SU-DHL-6 (cell line): ENCODE data around the gene PARVB.

Experiments
- H2AFZ ChIP-seq: fragments of 200-600 bp; sonication (generic); 2 replicates; pipeline ENCODE4 v1.6.1; 2014; ENCODE audit warnings: low read depth, mild to moderate bottlenecking, moderate library complexity, mixed read lengths, antibody characterized with exemption, low read length; ENCODE audit not compliant: severe bottlenecking
- H3F3A ChIP-seq: fragments of 200-600 bp; shearing (Covaris generic); 2 replicates; pipeline ENCODE4 v1.6.0; 2016; ENCODE audit warnings: antibody characterized with exemption, mild to moderate bottlenecking; ENCODE audit not compliant: insufficient read depth
- H3K27ac ChIP-seq: fragments of 200-600 bp; sonication (generic); 2 replicates; pipeline ENCODE4 v1.5.1; 2016; ENCODE audit warnings: low read depth, mild to moderate bottlenecking, low read length, moderate library complexity, mixed read lengths
- H3K27me3 ChIP-seq: fragments of 200-600 bp; sonication (generic), shearing (Covaris generic); 2 replicates; pipeline ENCODE4 v1.6.0; 2014; ENCODE audit warnings: mild to moderate bottlenecking, low read length
- H3K36me3 ChIP-seq: fragments of 200-600 bp; sonication (generic); 2 replicates; pipeline ENCODE4 v1.6.1; 2014; ENCODE audit warnings: mild to moderate bottlenecking, low read length, mixed read lengths
- H3K4me2 ChIP-seq: fragments of 300-600, 200-600 bp; shearing (Covaris generic), sonication (generic); 2 replicates; pipeline ENCODE4 v1.6.0; 2014; ENCODE audit warnings: low read length, low read depth, mild to moderate bottlenecking; ENCODE audit not compliant: poor library complexity, severe bottlenecking
- H3K4me3 ChIP-seq: fragments of 200-600 bp; sonication (generic); 2 replicates; pipeline ENCODE4 v1.5.1; 2014; ENCODE audit warnings: antibody characterized with exemption, low read length, mild to moderate bottlenecking, mixed read lengths; ENCODE audit not compliant: insufficient read depth, poor library complexity, severe bottlenecking
- H3K79me2 ChIP-seq: fragments of 200-600 bp; sonication (generic); 2 replicates; pipeline ENCODE4 v1.6.1; 2014; ENCODE audit warnings: mild to moderate bottlenecking, low read length, moderate library complexity; ENCODE audit not compliant: insufficient read depth
- H3K9ac ChIP-seq: fragments of 200-600 bp; sonication (generic); 2 replicates; pipeline ENCODE4 v1.7.0; 2014; ENCODE audit warnings: mild to moderate bottlenecking, low read length
- H3K9me2 ChIP-seq: fragments of 200-600 bp; sonication (generic); replicated peaks from 2 replicates; pipeline ENCODE4 v1.6.1; 2014; ENCODE audit warnings: low read length; ENCODE audit not compliant: insufficient read depth
- H3K9me3 ChIP-seq: fragments of 200-600 bp; sonication (generic); 2 replicates; pipeline ENCODE4 v1.6.1; 2014; ENCODE audit warnings: low read length, mixed read lengths; ENCODE audit not compliant: insufficient read depth
- H4K20me1 ChIP-seq: fragments of 200-600 bp; sonication (generic); 2 replicates; pipeline ENCODE4 v1.6.1; 2014; ENCODE audit warnings: low read depth, mild to moderate bottlenecking, antibody characterized with exemption, low read length, moderate library complexity, mixed read lengths
- CTCF ChIP-seq: fragments of 200-600 bp; sonication (generic); IDR thresholded peaks from one replicate; pipeline ENCODE4 v1.5.1; 2017; ENCODE audit warnings: antibody characterized with exemption, mild to moderate bottlenecking, low read length, moderate library complexity; ENCODE audit not compliant: insufficient read depth, poor library complexity, severe bottlenecking
- EZH2phosphoT487 ChIP-seq: fragments of 200-600 bp; sonication (generic), shearing (Covaris generic); conservative IDR thresholded peaks from 2 replicates; pipeline ENCODE4 v1.6.1; 2018; ENCODE audit warnings: mild to moderate bottlenecking, antibody characterized with exemption, low read length, moderate library complexity, mixed read lengths

The PARVB gene

GRCh38 chr22:44087089-44087430, 63.0 kb downstream of the PARVB start:
- no peaks in the 10 kb centered on the region for H3K9me3 ChIP-seq
- no peak for TF ChIP-seq EZH2phosphoT487
- no peak for TF ChIP-seq CTCF
- H3K79me2 ChIP-seq = no peaks in the 10 kb centered on the region
- H3K4me2 ChIP-seq = no peak overlapping the region
- H3K27me3 ChIP-seq = no peaks in the 10 kb centered on the region
- no peak overlapping the region for H3K27ac ChIP-seq
- no peaks in the 10 kb centered on the region for H3F3A ChIP-seq
- H2AFZ ChIP-seq = no peak overlapping the region
- no peaks in the 10 kb centered on the region for H3K36me3 ChIP-seq
- no peaks in the 10 kb centered on the region for H4K20me1 ChIP-seq
- H3K9me2 ChIP-seq = no peaks in the 10 kb centered on the region
- H3K4me3 ChIP-seq = no peak overlapping the region
- H3K9ac ChIP-seq = no peak overlapping the region

GRCh38 chr22:44088976-44089570, 65.0 kb downstream of the PARVB start:
- Histone ChIP-seq H3K27ac (no peak overlapping the region), H3K4me2 (no peak overlapping the region), H2AFZ (no peak overlapping the region), H3K9ac (no peak overlapping the region), H3K36me3 (no peaks in the 10 kb centered on the region), H3K9me2 (no peaks in the 10 kb centered on the region), H3K79me2 (no peaks in the 10 kb centered on the region), H3K9me3 (no peaks in the 10 kb centered on the region), H3F3A (no peaks in the 10 kb centered on the region), H3K4me3 (no peak overlapping the region), H4K20me1 (no peaks in the 10 kb centered on the region), H3K27me3 (no peaks in the 10 kb centered on the region)
- TF ChIP-seq EZH2phosphoT487 (no peak), CTCF (no peak)

- Histone ChIP-seq H3K79me2 (no peaks in the 10 kb centered on the region), H3K9me3 (no peaks in the 10 kb centered on the region), H3K27ac (no peak overlapping the region), H3K4me2 (no peak overlapping the region), H3K9me2 (no peaks in the 10 kb centered on the region), H3K36me3 (no peaks in the 10 kb centered on the region), H2AFZ (no peak overlapping the region), H4K20me1 (no peaks in the 10 kb centered on the region), H3K27me3 (no peaks in the 10 kb centered on the region), H3K9ac (no peak overlapping the region), H3F3A (no peaks in the 10 kb centered on the region), H3K4me3 (no peak overlapping the region)
- TF ChIP-seq EZH2phosphoT487 (no peak), CTCF (no peak)
These were observed 65.8 kb downstream of the PARVB start for GRCh38 chr22:44089717-44090570.
